HG02970 (cell line): Measurements from ENCODE around the gene FAM227B.
"Not testable (repeated sequence)": the region's sequence is repeated elsewhere in the genome, so short reads cannot be mapped to it uniquely, and the experiment has no call there.

ENCODE experiments used
- ATAC-seq: cut with Tn5 transposase; IDR thresholded peaks from one replicate; pipeline ENCODE4 v1.9.1; 2021; ENCODE audit warnings: mild to moderate bottlenecking, moderate library complexity, moderate number of reproducible peaks; ENCODE audit not compliant: unreplicated experiment, low FRiP score

FAM227B gene

DNA sequence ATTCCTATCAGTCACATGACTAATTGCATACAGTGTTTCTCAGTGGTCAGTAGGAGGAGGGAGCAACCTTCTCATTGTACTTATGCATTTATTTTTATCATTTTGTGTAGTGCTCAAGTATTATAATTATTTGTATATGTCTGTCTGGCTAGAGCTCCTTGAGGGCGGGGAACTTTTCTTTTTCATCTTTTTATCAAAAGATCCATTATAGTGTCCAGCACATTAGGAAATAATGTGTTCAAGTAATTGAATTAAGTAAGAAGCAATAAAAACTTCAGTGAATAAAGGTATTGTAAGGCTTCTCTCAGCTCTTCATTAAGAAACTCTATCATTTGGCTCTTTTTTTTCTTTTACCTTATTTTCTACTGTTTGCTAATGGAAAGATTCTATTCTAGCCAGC lies 178.8 kb downstream of the FAM227B start:
- no peak for ATAC-seq

DNA sequence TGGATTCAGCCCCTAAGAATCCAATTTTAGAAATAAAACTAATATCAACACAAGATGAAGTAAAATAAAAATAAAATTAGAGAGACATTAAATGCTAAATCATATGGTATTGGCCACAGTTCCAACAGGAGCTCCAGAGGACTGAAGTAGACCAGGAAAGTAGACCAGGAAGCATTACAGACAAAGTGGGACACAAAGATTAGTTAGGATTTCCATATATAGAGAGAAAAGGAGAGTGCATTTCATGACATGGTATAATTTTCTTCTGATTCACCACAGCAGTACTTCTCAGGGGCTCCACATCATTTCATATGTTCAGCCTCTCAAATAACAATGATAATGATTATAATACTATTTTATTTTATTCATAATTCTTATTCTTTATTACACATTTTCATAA lies 179.3 kb downstream of the FAM227B start:
- ATAC-seq = no peak

DNA sequence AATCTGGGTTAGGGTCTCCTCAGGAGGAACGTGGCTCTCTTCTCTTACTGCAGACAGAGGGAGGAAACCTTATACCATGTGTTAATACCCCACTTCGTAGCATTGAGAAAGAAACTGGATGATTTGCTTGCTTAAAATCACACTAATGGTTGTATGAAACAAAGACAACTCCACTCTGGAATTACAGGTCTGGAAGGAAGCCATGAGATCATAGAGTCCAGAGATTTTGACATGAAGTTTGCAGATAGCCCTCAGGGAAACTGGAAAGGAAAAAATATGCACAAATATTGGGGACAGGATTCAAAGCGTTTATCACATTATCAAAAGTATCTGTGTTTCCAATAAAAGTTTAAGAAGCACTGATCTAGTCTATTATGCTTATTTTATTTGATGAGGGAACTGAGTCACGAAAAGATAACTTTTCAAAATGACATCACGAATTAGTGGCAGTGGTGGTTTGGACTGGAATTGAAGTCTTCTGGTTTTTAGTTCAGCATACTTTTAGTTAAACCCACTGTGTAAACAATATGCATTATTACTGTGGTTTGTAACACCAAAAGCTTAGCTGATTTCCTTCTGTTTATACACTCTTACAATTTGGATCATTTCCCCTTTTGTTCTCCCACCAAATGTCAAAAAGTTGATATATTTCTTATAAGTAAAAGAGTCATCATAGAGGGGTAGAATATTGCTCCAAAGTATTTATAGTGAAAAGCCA lies 180.8 kb downstream of the FAM227B start:
- ATAC-seq = no peak

DNA sequence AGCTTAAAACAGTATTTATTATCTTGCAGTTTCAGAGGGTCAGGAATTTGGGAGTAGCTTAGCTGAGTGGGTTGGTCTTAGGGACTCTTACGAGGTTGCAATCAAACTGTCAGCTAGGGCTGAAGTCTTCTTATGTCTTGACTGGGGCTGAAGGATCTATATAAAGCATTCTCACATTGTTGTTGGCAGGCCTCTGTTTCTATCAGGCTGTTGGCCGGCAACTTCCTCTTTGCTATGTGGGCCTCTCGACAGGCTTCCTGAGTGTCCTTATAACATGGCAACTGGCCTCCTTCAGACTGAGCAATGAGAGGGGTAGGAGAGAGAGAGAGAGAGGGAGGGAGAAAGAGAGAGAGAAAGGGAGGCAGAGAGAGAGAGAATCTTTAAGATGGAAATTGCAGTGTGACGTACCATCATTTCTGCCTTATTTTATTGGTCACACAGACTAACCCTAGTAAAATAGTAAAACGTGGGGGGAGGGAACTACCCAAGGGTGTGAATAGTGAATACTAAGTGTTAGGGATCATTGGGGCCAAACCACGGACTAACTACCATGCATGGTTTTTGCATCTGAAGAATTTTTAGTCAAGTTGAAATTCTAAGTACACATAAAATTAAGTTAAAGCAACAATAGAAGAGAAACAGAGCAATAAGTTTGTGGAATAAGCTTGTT lies 181.5 kb downstream of the FAM227B start:
- ATAC-seq = no peak

DNA sequence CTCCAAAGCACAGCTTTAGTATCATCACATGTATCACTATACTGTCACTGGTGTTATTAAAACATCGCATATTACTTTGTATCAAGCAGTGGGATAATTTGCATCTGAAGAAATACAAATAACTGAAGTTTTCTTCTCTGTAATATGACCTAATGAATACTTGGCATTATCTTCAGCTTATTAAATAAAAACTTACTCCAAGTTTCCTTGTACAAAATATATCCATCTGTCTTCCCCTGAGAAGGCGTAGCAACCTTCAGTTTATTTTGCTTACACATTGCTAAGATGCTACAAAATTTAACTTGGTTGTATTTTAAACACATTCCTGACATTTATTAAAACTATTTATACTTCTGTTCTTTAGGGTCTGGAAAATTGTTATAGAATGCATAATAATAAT lies 183.9 kb downstream of the FAM227B start:
- ATAC-seq = no peak

DNA sequence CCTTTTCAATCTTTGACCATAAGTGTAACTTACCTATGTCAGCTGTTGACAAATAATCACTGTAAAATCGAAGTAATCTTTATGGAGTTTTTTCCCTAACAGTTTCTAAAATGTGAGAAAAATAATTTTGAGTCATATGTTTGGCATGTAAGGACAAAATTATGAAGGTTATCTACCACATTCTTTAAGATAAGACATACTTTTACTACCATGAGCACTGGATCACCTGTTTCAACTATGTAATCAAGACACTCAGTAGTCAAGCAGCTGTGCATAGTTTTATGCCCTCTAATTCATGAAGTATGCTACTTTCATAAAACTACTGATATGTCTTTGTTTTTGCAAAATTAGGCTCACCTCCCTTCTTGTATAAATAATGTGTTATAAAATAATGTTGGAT lies 185.4 kb downstream of the FAM227B start:
- ATAC-seq = no peak

DNA sequence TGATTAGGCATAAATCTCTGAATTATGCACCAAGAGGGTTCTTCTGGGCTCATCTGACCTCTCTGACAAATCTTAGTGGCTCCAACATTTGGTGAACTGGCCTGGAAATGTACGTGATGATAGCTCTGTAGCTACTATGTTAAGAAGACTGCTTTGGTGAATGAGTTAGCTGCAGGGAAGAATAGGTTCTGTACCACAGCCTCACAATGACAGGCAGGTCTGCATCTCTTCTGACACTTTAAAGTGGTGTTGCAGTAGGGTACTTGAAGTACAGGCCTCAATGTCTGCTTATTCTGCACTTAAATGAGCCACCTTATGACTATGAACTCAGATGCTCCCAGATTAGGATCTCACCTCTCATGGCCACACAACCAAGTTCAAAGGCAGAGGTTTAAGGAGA lies 190.6 kb downstream of the FAM227B start:
- no peak for ATAC-seq

DNA sequence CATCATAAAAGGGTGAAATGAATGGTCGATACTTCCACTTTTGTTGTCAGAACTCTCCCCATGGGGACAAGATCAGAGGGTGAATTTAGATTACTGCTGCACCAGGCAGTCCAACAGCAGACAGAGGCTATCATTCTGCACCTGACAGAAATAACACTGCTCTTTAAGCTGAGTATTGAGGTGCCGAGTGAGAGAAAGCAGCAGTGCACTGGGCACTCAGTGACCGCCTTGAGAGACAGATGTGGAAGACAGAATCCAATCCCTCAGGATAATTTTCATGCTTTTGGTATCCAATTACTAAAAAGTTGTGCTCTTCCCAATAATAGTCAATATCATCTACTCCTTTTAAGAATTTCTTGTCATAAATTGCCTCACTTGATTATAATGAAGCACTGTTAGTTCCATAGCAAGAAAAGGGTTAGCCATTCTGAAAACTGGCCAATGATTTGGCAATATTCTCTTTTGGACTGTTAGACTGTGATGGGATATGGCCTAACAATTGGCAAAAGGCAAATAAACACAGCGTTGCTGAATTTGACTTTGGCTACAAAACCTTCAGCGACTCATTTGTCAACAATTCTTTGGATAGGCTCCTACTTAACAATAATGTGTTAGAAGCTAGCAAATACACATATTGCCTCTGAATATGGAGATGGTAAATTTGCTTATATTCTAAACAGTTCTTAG lies 192.1 kb downstream of the FAM227B start:
- no peak for ATAC-seq

DNA sequence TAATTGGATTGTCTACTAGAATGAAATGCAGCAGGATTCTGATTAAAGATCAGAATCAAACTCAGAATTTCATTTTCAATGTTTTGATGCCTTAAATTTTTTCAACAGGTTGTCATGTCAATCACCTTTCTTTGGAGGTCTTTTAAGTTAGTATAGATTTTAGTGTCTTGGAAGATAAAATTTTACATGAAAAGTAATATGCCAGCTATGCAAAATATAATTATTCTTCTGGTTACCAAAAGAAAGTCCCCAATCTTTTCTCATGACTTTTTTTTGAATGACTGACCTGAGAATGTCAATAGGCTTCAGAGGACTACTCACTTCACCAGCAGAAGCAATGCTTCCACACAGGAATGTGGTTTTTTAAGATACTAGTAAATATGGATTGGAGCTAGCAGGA lies 193.2 kb downstream of the FAM227B start:
- ATAC-seq = no peak

DNA sequence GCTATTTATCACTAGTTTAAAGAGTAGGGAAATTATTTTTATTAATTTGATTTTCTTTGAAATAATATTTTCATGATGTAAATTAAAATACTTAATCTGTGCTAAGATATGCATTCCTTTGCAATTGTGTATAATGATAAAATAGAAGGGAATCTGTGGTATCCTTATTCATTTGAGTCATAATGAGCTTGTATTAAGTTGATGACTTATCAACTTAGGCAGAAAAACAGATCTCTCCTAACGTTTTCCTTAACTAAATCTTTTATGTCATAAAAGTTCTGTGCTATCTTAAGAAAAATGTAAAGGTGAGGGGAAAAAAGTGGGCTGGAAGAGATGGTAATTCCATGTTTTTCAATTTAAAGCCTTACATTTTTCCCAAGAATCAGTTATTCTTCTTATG lies 195.7 kb downstream of the FAM227B start:
- no peak for ATAC-seq

DNA sequence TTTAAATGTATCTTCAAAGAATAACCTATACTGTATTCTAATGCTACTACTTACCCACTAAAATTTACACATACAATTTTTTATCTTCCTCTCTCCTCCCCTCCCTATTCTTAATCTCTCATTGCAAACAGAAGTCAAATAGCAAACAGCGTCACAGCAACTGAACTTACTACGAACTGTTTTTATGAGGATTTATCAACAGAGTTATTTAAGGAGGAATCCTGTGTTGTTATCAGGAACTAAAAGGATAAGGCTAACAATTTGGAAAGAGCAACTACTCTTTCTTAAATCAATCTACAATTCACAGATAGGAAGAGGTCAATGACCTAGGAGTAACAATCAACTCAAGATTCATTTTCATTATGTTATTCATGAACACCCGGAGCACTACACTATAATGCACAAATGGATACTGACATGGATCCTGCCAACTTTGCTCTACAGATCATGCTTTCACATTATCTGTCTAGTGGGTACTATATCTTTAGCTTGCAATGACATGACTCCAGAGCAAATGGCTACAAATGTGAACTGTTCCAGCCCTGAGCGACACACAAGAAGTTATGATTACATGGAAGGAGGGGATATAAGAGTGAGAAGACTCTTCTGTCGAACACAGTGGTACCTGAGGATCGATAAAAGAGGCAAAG lies 196.6 kb downstream of the FAM227B start:
- no peak for ATAC-seq

DNA sequence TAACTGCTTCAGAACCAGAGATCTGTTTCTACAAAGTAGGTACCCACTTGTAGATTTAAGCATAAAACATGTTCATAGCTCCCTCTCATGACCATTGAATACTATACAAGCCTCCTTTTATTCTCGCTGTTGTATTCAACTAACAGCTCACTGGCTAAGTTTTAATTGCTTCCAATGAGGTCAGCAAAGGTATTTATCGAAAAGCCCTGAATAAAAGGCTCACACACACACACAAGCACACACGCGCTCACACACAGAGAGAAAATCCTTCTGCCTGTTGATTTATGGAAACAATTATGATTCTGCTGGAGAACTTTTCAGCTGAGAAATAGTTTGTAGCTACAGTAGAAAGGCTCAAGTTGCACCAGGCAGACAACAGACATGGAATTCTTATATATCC lies 197.6 kb downstream of the FAM227B start, which contains the start of gene FGF7:
Gene FGF7 (plus strand): TSS at position 222 of the 400 bp plus-strand sequence. CDS start 1,056 bp downstream, outside the sequence.
- ATAC-seq = no peak

DNA sequence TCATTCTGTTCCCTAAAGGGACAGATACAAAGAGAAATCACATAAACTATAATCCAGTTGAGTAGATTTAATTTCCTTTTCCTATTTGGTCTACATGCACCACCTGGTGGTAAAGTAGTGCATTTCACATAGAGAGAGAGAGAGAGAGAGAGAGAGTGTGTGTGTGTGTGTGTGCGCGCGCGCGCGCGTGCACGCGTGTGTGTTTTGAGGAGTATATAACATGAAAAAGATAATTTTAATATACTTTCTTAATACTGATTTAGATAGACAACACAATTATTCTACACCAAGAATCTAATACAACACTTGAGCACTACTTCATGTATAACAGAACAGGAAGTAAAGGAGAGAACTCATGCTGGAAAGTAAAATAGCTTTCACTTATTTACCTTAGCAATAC lies 198.6 kb downstream of the FAM227B start:
- no peak for ATAC-seq

DNA sequence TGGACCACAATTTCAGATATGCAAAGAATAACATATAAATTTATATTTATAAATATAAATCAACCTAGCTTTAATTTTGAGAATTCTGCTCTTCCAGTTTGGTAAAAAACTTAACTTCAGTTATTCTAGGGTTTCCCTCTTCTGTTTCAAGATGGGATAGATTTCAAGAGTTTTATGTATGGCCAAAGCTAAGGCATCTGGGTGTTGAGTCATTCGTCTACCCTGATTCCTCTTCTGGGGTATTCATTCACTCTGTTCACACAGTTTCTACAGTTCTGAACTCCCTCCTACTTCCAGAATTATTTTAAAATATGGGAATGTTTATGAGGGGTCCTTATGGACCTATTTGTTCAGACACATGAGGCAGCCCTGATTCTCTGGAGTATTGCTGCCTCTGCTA lies 201.8 kb downstream of the FAM227B start:
- ATAC-seq = no peak

DNA sequence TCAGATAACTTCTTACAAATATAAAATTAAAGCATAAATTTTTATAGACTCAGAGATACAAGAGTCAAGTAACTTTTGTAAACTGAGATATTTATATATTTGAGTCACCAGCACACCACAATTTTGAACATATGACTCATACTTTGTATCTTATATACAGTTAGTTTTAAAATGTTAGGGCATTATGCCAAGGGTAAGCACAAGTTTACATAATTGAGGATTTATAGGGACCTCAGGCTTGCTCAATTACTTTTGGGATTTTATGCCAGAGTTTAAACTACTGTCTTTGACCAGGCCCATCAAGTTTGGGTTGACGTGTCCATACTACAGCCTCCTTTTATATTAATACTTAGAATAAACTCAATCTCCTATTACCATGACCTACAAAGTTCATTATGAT lies 205.0 kb downstream of the FAM227B start:
- ATAC-seq = no peak

DNA sequence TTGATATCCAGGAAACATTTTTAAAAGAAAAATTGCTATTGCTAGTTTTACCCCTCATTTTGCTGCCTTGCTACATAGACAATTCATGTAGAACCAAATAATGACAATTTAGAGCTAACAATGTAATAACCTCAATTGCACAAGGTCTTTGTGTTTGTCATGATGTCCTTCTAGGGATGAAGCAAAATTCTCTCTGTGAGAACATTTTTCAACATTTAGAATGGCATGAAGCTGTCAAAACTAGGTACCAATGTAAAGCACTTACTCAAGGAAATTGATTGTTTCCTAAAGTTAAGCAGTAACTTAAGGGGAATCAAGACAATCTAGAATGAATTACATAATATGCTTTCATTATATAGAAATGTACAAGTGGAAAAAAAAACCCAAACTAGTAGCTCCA lies 205.5 kb downstream of the FAM227B start:
- ATAC-seq = no peak

DNA sequence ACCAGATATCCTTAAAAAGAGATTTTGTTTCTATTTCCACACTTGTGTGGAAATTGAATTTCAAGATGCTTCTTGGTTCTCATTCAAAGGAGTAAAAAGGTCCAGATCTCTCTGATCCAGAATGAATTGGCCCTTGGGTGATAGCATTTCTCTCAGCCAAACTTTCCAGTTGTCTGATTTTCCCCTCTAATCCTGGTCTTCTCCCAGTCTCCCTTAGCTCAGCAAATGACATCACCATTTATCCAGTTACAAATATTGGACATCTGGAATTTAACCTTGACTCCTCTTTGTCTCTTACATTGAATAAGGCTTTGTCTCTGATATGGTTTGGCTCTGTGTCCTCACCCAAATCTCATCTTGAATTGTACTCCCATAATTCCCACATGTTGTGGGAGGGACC lies 207.8 kb downstream of the FAM227B start:
- ATAC-seq = no peak

DNA sequence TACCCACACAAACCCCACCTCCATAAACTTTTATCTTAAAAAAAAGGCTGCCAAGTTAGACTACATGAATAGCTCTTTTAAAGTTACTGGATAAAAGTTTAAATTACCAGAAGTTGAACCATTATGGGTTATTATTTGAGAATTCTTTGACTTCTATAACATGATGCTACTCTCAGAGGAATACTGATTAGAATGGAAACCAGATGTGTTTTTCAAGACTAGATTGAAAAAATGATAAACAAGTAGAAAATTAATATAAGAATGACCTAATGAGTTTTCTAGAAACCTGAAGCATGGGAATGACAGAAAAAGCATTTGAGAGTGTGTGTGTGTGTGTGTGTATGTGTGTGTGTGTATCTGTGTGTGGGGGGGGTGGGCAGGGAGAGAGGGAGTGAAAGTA lies 210.0 kb downstream of the FAM227B start:
- ATAC-seq = no peak

DNA sequence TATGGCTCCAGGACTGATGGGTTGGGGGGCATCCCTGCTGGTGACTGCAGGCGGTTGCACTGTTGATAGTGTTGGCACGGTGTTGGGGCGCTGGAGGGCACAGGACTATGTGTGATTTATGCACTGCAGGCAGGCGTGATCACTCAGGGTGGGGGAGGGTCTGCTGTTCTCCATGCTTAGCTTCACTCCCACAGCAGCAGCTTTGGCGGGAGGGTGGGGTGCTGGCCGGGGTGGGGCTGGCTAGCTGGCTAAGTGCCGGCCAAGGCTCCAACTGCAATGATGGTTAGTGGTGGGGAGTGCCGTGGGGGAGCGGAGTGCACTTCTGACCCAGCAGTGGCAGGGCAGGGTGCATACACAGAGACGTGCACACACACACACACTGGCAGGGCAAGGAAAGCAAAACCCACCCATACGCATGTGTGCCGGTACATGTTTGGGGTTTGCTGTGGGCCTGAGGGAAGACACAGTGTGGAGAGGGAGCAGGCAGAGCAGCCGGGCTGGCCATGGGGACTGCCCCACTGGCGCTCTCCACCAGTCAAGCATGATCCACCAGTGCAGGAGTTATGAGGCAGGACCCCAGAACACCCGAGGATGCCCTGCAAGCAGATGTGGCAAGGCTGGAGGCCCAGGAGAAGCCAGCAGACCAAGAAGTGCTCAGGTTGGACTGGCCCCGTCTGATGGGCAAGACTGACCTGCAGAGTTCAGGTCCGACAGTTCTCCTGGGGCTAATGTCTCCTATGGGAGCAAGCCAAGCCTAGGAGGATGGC lies 214.1 kb downstream of the FAM227B start:
- no peak for ATAC-seq

DNA sequence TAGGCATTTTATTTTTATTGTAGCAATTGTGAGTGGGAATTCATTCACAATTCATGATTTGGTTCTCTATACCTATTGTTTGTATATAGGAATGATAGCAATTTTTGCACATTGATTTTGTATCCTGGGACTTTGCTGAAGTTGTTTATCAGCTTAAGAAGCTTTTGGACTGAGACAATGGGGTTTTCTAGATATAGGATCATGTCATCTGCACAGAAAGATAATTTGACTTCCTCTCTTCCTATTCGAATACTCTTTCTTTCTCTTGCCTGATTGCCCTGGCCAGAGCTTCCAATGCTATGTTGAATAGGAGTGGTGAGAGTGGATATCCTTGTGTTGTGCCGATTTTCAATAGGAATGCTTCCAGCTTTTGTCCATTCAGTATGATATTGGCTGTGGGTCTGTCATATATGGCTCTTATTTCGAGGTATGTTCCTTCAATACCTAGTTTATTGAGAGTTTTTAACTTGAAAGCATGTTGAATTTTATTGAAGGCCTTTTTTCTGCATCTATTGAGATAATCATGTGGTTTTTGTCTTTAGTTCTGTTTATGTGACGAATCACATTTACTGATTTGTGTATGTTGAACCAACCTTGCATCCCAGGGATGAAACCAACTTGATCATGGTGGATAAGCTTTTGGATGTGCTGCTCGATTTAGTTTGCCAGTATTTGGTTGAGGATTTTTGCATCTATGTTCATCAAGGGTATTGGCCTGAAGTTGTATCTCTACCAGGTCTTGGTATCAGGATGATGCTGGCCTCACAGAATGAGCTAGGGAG lies 217.9 kb downstream of the FAM227B start:
- not testable (repeated sequence) for ATAC-seq
